GM19193 (cell line): ENCODE data around the gene HAP1.

ENCODE experiments used
- POLR2A ChIP-seq: IDR thresholded peaks from 4 replicates; pipeline ENCODE4 v1.6.1; 2011; ENCODE audit not compliant: insufficient read depth, insufficient read length; ENCODE audit errors: extremely low read depth

Gene HAP1, protein sequence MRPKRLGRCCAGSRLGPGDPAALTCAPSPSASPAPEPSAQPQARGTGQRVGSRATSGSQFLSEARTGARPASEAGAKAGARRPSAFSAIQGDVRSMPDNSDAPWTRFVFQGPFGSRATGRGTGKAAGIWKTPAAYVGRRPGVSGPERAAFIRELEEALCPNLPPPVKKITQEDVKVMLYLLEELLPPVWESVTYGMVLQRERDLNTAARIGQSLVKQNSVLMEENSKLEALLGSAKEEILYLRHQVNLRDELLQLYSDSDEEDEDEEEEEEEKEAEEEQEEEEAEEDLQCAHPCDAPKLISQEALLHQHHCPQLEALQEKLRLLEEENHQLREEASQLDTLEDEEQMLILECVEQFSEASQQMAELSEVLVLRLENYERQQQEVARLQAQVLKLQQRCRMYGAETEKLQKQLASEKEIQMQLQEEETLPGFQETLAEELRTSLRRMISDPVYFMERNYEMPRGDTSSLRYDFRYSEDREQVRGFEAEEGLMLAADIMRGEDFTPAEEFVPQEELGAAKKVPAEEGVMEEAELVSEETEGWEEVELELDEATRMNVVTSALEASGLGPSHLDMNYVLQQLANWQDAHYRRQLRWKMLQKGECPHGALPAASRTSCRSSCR

DNA sequence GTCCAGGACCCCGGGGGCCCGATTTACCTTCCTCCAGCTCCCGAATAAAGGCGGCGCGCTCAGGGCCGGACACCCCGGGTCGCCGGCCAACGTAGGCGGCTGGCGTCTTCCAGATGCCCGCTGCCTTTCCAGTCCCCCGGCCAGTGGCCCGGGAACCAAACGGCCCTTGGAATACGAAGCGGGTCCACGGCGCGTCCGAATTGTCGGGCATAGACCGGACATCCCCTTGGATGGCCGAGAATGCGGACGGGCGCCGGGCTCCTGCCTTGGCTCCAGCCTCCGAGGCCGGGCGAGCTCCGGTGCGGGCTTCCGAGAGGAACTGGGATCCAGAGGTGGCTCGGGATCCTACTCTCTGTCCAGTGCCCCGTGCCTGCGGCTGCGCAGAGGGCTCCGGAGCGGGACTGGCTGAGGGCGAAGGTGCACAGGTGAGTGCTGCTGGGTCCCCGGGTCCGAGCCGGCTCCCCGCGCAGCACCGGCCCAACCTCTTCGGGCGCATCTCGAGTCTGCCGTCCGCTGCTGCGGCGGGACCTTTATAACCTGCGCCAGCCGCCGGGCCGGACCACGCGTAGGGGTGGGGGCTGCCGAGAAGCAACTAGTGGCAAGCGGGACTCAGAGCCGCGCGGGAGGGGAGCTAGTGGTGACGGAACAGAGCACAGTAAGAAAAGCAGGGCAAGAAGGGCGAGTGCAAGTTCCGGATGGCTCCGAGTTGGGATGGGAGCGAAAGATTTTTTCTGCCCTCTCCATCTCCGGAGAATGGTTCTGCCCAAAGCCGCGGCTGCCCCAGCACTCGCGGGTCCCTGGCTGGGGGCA lies at the start of gene HAP1:
TSS of gene HAP1 (minus strand) at position 505 of the 810 bp plus-strand sequence. CDS start at position 496, 9 bp downstream.
- no peak for TF ChIP-seq POLR2A

DNA sequence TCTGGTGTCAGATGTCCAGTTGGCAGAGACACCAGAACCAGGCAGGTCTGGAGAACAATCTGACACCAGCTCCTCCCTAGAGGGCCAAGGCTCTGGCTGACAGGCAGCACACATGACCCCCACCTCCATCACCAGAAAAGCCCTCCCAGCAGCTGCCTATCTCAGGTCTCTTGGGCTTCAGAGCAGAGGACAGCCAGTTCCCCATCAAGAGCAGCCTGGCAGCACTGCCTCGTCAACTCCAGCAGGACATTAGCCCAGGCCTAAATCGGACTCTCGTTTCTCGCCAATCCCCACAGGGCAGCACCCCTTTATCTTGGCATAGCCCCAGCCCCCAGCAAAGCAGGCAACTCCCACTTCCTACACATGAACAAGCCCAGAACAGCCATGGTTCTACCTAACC lies 47.7 kb upstream of the HAP1 start:
- no peak for TF ChIP-seq POLR2A

DNA sequence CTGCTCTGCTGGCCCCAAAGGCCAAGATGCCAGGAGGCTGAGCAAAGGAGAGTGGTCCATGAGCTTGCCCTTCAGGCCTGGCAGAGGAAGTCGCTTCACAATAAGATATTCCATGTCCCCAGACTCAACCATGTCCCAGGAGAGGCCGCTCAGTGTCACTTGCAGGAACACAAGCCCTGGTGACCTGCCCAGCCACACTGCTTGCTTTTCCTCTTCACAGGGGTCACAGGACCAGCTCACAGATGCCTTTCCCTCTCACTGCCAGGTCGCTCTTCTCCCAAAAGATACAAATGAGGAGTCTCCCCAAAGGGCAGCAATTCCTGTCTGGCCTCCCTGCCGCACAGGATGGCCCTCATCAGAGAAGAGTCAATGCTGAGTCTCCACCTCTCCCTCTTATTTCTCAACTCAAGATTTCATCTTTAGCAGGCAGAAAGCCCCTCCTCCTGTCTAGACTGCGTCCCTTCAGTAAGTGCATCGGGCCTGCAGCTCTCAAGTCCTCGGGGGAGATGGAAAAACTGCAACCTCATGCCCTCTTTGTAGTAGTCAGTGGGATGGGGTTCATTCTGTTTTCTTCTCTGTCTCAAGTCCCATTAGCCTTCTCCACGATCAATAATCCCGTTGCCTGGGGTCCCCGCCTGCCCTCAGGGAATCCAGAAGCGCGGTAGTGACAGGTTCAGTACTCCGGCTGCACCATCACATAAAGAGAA lies 47.1 kb upstream of the HAP1 start:
- TF ChIP-seq POLR2A: no peak

DNA sequence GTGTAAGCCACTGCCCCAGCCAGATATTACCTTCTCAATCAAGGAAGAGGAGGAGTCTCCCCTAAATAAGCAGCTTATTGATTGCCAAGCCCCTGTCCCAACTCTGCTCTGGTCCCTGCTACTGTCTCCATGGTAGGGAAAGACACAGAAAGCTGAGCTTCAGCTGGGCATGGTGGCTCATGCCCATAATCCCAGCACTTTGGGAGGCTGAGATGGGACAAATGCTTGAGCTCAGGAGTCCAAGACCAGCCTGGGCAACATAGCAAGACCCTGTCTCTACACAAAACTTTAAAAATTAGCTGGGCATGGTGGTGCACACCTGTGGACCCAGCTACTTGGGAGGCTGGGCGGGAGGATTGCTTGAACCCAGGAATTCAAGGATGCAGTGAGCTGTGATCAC lies 45.5 kb upstream of the HAP1 start:
- TF ChIP-seq POLR2A: no peak

DNA sequence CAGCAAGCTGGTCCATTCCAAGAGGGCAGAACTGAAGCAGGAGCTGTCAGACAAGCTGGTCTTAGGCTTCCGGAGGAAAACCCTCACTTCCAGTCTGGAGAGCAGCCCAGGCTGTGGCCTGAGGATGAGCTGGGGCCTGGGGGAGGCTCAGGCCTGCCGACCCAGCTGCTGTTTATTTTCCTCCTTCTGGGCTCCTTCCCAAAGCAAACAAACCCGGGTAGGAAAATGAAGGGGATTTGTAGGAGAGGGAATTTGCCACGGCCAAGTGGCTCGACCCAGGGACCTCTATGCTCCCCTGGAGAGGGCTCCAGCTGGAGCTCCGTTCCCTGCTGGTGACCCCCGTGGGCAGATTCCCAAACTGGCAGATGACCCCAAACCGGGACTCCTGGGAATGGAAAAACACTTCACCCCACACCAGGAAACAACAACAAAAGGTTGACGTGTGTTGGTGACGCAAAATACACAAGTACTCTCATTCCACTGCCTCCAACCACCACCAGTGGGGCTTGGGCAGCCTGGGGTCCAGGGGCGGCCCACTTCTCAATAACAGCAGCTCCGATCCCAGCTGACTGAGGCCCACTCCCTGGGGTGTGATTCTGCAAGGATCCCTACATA lies 43.2 kb upstream of the HAP1 start:
- TF ChIP-seq POLR2A: no peak

DNA sequence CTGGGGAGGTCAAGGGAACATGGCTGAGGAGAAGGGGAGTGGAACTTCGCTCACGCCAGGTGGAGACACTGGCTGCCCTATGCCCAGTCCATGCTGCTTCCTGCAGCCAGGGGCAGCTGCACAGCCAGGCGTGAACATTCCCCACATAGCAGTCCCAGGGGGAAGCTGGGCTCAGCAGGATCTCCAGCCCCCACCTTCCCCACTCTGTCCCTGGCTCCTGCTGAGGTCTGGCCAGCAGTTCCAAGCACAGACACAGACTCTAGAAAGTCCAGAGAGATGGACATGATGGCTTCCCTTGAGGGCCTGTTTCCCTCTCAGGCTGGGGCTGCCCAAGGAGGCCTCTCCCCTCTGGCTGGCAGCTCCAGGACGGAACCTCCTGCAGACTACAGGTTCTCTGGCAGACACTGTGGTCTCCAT lies 42.7 kb upstream of the HAP1 start:
- TF ChIP-seq POLR2A: no peak

DNA sequence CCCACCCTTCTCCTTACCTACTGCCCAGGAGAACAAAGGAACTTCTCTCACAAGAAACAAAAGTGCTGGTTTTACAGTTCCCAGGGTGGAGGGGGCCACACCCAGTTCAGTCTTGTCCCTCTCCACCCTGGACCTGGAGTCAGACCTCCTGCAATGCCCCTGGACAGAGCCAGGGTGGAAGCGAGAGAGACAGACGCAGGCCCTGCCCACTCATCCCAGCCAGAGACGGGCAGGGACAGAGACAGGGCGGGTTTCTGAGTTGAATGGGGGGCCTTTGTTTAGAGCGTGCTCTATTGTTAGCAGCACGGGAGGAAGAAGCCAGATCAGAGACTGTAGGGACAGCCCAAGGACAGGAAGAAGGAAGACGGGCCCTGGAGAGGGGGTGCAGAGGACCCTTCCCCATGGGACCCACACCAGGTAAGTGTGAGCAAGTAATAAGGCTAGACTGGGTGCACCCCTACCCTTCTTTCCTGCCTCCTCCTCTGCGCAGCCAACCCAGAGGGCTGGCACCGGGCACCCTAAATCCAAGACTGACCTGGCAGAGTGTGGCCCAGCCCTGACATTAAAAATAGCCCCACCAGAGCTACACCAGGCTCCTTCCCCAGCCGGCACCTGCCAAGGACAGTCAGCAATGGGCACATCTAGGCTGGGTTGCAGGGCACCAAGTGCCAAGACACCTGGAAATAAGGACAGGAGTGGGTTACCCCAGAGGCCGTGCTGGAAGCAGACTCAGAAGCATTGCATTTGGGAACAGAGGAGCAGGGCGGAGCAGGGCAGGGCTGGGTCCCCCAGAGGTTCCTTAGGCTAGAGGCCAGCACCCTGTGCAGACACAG lies 41.2 kb upstream of the HAP1 start:
- TF ChIP-seq POLR2A: no peak

DNA sequence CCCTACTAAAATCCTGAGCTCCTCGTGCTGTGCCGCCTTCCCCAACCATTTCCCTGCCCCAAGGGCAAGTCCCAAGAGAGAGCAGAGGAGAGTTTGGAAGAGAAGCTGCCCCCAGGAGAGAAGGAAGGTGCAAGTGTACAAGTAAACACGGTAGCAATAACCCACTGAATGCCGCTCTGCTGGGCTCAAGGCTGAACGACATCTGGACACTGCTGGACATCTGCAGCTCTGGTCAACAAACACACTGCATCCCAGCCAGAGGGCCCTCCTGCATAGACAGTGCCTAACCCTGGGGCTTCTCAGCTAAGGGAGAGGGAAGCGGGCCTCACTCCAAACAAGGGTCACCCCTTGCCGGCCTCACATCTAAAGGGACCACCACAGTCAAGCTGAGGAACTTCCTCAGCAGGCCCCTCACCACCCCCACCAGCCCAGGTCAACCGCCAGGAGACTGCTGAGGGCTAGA lies 39.3 kb upstream of the HAP1 start:
- no peak for TF ChIP-seq POLR2A

DNA sequence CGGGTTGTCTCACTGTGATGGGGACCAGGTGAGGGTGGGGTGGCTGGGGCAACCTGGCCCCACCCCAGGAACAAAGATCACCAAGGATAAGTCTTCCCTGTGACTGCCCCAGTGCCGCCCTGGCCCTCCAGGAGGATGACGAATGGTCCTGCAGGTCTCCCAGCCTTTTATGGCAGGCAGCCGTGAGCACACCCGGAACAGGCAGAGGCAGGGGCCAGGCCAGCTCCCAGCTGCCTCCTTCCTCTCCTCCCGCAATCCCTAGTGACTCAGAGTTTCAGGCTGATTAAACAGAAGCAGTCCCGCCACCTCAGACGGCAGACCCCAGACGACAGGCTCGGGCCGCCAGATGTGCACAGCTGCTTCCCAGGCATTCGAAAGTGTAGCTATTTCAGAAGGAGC lies 38.7 kb upstream of the HAP1 start:
- TF ChIP-seq POLR2A: no peak

DNA sequence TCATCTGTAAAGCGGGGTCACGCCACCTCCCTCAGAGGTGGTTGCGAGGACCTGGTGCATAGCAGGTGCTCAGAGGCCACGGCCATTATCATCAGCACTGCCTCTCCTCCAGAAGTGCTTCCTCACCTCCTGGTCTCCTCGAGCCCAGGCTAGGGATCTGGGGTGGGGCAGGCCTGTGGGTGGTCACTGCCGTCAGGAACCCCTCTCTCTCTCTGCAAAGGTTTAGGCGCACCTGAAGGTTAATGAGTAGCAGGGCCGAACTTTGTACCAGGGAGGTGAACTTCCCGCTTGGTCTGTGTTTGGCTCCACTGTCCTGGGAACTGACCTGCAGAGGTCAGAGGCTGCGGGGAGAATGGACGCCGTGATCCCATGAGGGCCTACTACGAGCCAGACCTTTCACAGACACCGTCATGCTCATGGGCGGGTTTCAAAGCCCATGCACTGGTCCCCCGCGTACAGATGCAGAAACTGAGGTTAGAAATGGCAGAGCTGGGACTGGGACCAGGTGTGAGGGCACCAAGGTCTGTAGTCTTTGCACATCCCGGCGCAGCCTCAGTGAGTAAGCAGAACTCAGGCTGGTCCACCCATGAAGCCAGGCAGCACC lies 38.2 kb upstream of the HAP1 start:
- no peak for TF ChIP-seq POLR2A

DNA sequence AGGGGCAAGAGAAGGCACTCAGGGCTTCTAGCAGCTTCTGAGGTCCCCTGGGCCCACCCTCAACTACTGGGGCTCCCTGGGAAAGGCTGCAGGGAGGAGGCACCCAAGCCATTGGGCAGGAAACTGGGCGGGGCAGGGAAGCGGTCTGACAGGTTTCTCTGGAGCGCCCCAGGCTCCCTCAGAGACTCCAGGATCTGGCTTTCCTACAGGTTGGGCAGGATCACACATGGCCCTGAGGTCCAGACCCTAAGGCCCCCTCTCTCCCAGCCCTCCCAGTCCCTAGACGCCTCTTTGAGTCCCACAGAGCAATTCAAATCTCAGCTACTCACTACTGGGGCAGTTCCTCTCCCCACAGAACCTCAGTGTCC lies 37.8 kb upstream of the HAP1 start:
- no peak for TF ChIP-seq POLR2A

DNA sequence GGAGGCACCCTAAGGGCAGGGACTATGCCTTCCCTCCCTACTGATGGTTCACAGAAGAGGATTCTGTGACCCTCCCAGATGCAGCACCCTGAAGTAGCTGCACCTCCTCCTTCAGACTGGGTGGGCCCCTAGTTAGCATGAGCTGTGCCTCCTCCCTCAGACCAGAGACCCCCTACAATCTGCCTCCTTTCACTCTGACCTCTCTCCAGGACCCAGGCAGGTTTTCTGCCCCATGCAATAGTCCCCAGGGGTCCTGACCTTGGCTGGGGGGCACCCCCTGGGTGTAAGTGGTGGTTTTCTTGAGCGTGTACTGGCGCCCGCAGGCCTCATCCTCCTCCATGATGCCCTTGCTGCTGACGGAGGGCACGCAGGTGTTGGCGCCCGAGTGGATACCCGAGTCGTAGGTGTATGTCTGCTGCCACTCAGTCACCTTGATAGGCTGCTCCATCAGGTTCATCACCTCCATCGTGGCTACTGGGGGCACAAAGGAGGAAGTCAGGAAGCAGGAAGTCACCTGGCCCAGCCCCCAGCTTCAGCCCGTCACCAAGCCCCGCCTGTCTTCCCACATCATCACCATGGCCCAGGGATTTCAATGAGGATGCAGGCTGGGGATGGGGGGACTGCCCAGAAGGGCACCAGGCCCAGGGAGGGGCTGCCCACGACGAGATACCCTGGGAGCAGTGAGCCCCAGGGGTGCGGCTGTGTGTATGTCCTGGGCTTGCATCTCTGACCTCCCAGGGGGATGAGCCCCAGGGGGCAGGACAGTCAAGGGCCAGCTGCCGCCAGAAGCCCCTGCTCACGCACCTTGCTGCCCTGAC lies 37.2 kb upstream of the HAP1 start:
- no peak for TF ChIP-seq POLR2A
